HG03135 (cell line): ENCODE data around the gene SRGAP3.

Experiments used
- ATAC-seq: cut with Tn5 transposase; IDR thresholded peaks from one replicate; pipeline ENCODE4 v1.9.1; 2021; ENCODE audit warnings: mild to moderate bottlenecking, moderate library complexity; ENCODE audit not compliant: unreplicated experiment

The SRGAP3 gene

DNA sequence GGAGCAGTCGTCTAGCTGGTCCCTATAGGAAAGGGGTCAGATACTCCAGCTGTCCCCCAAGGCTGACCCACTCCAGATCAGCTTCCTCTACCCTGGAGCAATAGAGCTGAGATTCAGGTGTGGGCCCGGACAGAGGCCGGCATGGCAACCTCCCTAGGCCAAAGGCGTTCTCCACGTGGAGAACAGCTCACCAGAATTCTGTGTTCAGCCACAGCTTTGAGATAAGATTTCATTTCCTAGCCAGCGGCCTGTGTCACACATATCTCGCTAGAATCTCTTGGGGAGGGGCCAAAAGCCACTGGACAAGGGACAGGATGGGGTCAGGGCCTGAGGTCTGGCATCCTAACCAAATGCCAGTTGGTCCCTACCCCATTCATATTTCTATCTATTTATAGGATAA lies 20.1 kb downstream of the SRGAP3 start:
- ATAC-seq = no peak

DNA sequence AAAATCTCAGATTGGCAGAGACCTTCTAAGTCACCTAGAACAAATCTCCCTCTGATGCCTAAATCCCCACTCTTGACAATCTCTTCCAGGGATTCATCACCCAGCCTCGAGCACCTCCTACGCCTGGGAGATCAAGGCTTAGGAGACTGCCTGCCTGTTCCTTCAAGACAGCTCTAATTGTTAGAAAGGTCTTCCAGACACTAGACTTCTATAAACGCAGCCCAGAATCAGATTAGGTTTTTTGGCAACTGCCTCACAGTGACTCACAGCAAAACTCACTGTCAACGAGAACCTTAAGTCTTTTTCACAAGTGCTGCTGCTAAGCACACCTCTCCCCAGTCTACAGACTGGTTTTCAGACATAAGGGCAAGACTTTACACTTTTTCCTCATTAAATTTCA lies 23.1 kb downstream of the SRGAP3 start:
- ATAC-seq = no peak

GRCh38 chr3:9225268-9225667 lies 24.2 kb downstream of the SRGAP3 start:
- ATAC-seq = no peak

DNA sequence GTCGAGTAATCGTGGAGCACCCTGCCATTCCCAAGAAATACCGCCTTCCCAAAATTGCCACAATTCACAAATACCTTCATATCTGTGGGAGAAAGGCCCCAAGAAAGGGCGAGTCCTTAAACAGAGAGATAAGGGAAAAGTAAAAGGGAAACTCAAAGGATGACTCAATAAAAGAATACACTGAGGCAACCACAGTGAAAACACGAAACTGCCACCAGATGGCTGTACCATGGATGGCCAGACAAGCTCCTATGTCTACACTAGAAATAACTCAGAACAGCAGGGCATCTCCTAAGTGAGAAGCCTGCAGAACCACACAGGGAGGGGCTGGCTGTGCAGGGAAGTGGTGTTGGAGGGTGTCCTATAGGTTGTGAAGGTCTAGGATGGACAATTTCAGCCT lies 25.0 kb downstream of the SRGAP3 start:
- peak; percentile 95 for ATAC-seq

- no peak for ATAC-seq
Measured at GRCh38 chr3:9223672-9224071, 25.8 kb downstream of the SRGAP3 start.

DNA sequence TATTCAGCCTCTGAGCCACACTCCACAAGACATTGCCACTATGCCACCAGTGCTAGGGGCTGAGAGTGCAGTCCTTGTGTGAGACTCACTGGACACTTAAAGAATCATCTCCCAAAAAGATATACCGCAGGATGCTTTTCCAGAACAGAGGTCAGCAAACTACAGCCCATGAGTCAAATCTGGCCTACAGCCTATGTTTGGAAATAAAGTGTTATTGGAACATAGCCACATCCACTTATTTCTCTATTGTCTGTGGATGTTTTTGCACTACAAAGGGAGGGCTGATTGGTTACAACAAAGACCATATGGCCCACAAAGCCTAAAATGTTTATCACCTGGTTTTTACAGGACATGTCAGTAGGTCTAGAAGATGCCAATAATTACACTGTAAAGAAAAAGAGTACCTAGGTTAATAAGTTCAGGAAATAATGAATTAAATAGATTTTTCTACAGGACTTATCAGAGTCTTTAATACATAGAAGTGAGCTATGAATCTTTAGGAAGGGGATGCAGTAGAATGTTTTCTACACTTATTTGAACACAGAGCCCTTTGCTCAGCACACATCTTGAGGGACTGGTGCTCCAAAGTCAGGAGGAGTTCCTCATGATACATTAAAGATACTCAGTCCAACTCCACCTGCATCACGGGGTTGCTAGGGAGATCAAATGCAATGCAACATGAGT lies 26.3 kb downstream of the SRGAP3 start:
- ATAC-seq = no peak

GRCh38 chr3:9222049-9222448 lies 27.4 kb downstream of the SRGAP3 start:
- no peak for ATAC-seq

DNA sequence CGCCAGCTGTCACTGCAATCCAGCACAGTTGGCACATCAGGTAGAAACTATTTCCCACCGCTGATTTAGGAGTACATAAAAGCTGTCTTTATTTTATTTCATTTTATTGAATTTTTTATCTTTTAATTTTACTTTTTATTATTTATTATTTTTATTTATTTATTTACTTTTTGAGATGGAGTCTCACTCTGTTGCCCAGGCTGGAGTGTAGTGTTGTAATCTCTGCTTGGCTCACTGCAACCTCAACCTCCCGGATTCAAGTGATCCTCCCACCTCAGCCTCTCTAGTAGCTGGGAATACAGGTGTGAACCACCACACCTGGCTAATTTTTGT lies 31.0 kb downstream of the SRGAP3 start:
- no peak for ATAC-seq

DNA sequence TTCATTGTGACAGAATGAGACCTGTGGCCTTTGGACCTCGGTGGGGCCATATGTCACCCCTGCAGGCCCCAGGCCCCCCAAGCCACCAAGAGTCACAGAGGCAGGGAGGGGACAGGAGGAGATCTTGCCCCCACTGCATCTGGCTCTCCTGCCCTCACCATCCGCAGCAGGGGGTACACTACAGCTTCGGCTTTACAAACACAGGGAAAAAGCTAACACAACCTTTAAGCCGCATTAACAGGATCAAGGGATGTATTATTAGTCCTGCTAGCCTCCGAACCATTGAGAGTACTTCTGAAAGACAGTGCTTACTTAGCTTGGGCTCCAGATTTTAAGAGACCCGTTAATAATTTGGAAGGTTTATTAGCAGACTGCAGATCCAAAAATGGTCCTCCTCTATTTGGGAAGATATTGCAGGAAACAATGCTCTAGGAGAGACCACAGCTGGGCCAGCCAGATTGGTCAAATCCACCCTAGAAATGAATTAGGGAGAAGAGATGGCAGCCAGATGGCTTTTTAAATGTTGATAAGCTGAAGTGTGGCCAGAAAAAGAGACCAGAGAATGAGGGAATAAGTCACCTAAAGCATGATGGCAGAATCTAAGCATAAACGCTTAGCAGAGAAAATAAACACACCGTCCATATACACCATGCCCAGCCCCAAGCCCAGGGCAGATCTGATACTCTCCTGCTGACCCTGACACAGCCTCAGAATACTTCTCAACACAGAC lies 31.5 kb downstream of the SRGAP3 start:
- no peak for ATAC-seq

DNA sequence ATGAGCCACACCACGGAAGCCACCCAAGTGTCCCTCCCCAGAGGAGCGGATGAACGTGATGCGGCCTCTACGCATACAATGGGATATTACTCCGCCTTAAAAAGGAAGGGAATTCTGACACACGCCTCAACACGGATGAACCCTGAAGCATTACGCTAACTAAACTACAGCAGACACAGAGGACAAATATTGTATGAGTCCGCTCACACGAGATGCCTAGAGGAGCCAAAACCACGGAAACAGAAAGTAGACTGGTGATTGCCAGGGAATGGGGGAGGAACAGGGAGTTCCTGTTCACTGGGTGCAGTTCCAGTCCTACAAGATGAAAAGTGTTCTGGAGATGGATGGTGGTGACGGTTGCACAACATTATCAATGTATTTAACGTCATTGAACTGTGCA lies 32.7 kb downstream of the SRGAP3 start:
- no peak for ATAC-seq

- no peak for ATAC-seq
Measured at GRCh38 chr3:9214599-9214998, 34.8 kb downstream of the SRGAP3 start.

- ATAC-seq = no peak
Measured at GRCh38 chr3:9214185-9214584, 35.3 kb downstream of the SRGAP3 start.

- ATAC-seq = no peak
Measured at GRCh38 chr3:9213019-9213634, 36.3 kb downstream of the SRGAP3 start.

DNA sequence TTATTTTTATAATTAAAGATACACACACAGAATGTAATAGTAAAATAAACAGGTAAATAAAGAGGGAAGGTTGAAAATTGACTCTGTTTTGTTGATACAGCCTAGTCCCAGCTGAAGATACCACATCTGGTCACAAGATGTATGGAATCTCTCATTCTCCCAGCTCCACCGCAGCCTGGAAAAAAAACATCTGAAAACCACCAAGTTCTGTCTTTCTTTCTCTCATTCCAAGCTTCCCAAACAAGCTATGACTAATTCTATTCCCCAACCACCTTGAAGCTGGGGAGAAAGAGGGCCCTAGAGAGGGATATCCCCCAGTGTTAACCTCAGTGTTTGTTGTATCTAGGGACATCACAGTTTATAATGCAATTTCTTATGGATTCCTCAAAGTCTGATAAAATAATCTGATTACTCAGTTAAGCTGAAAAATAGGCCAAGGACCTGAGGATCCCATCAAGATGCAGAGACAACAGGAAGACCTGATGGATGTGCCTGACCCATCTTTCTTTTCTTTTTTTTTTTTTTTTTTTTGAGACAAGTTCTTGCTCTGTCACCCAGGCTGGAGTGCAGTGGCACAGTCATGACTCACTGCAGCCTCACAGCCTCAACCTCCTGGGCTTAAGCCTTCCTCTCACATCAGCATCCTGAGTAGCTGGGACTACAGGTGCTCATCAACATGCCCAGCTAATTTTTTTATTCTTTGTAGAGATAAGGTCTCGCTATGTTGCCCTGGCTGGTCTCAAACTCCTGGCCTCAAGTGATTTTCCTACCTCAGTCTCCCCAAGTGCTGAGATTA lies 38.1 kb downstream of the SRGAP3 start:
- ATAC-seq = no peak

GRCh38 chr3:9209777-9210176 lies 39.7 kb downstream of the SRGAP3 start:
- ATAC-seq = no peak

- ATAC-seq = no peak
Measured at GRCh38 chr3:9208605-9209152, 40.8 kb downstream of the SRGAP3 start.

- ATAC-seq = no peak
Measured at GRCh38 chr3:9207116-9207763, 42.2 kb downstream of the SRGAP3 start.

DNA sequence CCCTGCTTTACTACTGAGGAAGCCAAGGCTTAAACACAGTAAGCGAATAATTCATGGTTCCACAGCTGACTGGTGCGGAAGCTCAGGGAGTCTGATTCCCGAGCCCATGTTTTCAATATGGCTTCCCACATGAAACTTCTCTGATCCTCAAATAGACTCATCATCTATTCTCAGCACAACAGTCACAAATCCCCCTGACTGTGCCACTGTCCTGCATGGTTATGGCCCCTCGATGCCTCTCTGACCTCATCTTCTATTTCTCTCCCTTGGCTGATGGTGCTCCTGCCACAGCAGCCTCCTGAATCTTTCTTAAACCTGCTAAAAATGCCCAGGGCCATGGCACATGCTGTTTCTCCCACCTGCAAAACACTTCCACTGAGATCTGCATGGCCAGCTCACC lies 43.2 kb downstream of the SRGAP3 start:
- no peak for ATAC-seq

DNA sequence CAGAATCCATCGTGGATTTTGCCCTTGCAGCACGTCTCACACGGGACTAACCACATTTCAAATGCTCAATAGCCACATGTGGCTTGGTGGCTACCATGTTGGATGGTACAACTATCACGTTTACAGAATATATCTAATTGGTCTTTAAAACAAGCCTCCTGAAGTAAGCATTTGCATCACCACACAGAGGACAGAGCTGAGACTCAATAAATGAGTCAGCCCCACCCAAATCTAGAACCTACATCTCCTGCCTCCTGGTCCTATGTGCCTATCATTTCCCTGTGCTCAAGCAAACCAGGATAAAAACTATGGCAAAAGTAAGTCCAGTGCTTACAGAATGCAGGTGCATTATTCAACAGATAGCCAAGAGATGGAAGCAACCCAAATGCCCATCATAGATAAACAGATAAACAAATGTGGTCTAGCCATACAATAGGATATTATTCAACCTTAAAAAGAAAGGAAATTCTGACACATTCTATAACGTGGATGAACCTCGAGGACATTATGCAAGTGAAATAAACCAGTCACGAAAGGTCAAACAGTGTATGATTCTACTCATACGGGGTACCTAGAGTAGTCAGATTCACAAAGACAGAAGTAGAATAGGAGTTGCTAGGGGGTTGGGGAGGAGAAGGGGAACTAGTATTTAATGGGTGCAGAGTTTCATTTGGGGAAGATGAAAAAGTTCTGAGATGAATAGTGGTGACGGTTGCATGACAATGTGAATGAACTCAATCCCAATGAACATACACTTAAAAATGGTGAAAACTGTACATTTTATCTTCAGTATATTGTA lies 43.9 kb downstream of the SRGAP3 start:
- no peak for ATAC-seq
